GM18873 (cell line): ENCODE results near the gene FAM107B.

Experiments used
- ATAC-seq: cut with Tn5 transposase; IDR thresholded peaks from one replicate; pipeline ENCODE4 v1.9.1; 2021; ENCODE audit warnings: mild to moderate bottlenecking, moderate library complexity, moderate number of reproducible peaks; ENCODE audit not compliant: unreplicated experiment, low FRiP score

Gene FAM107B

GRCh38 chr10:14523286-14523685 lies 251.4 kb downstream of the FAM107B start:
- ATAC-seq, result no peak

GRCh38 chr10:14519785-14520184 lies 254.9 kb downstream of the FAM107B start:
- ATAC-seq, result no peak

- ATAC-seq, result no peak
Measured at GRCh38 chr10:14518149-14518548, 256.5 kb downstream of the FAM107B start.

- ATAC-seq, result no peak
Measured at GRCh38 chr10:14513123-14513522, 261.6 kb downstream of the FAM107B start.

GRCh38 chr10:14510346-14510745 lies 264.4 kb downstream of the FAM107B start:
- ATAC-seq, result no peak

- ATAC-seq, result no peak
Measured at GRCh38 chr10:14508725-14509124, 266.0 kb downstream of the FAM107B start.

- no peak for ATAC-seq
Measured at GRCh38 chr10:14507781-14508180, 266.9 kb downstream of the FAM107B start.

GRCh38 chr10:14507176-14507575 lies 267.5 kb downstream of the FAM107B start:
- ATAC-seq, result no peak

GRCh38 chr10:14502431-14502830 lies 272.3 kb downstream of the FAM107B start:
- ATAC-seq, result no peak

- ATAC-seq, result no peak
Measured at GRCh38 chr10:14500172-14500765, 274.4 kb downstream of the FAM107B start.

- no peak for ATAC-seq
Measured at GRCh38 chr10:14499601-14499904, 275.1 kb downstream of the FAM107B start.

- ATAC-seq, result no peak
Measured at GRCh38 chr10:14498326-14498725, 276.4 kb downstream of the FAM107B start.

- ATAC-seq, result no peak
Measured at GRCh38 chr10:14491811-14492210, 282.9 kb downstream of the FAM107B start.

GRCh38 chr10:14489522-14490177 lies 285.0 kb downstream of the FAM107B start:
- no peak for ATAC-seq

- ATAC-seq, result no peak
Measured at GRCh38 chr10:14487488-14487883, 287.2 kb downstream of the FAM107B start.

- ATAC-seq, result no peak
Measured at GRCh38 chr10:14486777-14487487, 287.8 kb downstream of the FAM107B start.

GRCh38 chr10:14485986-14486385 lies 288.7 kb downstream of the FAM107B start:
- no peak for ATAC-seq

GRCh38 chr10:14483417-14483816 lies 291.3 kb downstream of the FAM107B start:
- no peak for ATAC-seq

- no peak for ATAC-seq
Measured at GRCh38 chr10:14481752-14482151, 292.9 kb downstream of the FAM107B start.

GRCh38 chr10:14481014-14481413 lies 293.7 kb downstream of the FAM107B start:
- ATAC-seq, result no peak

- ATAC-seq, result no peak
Measured at GRCh38 chr10:14478604-14479003, 296.1 kb downstream of the FAM107B start.

- ATAC-seq, result no peak
Measured at GRCh38 chr10:14478201-14478600, 296.5 kb downstream of the FAM107B start.
